ENCODE data around the gene GMEB2. TPM values are rescaled to one million over a fixed set of nuclear protein-coding genes. Genes with fewer than 3 reads are reported as not detected.

The GMEB2 gene
- total and polyA plus RNA-seq, 10 of the 15 experiments (the other 5 are each of a cell fraction or from before 2014, with no cell fraction given), result 0.08 to 15.1 (median 6.9) TPM

- TF ChIP-seq TBL1XR1 (IDR thresholded peaks at IDR 0.05; ENCODE audit: low read depth, low read length), result no peak
Measured at GRCh38 chr20:63657260-63657936, 30.5 kb upstream of the GMEB2 start (continued).

- no peak for FAIRE-seq
- CTCF ChIA-PET, result no interaction called here
- peaks cover 4 to 7% of the 10 kb centered on the region in 2 experiments; a peak in 3 of 4 replicates for H3K27me3 ChIP-seq (replicated peaks in 1 of 2; ENCODE audit: control insufficient read depth in 2 of 2, insufficient read depth in 2 of 2, low read length in 1 of 2)
- 53% methylated on average over 3 of the region's 3 CpGs for WGBS (ENCODE audit: insufficient coverage, insufficient replicate concordance, low lambda C conversion rate, missing lambda C conversion rate)
- DNase-seq (ENCODE audit: low read depth, low spot score), result no peak
- POLR2A ChIA-PET, result interaction anchor here (0.6 kb wide), 1 partner anchor 82 kb away, joined by 6 read pairs; no protein-coding TSS in a partner anchor
- no peaks in the 10 kb centered on the region for H3K9me3 ChIP-seq (replicated peaks; ENCODE audit: control insufficient read depth, insufficient read depth, low read length)
- no peak overlapping the region for H3K4me2 ChIP-seq (ENCODE audit: control insufficient read depth, insufficient read depth)
- intact Hi-C loops (cut with micrococcal nuclease; ENCODE audit: unreplicated experiment) (no loop called here), in situ Hi-C loops (cut with MboI) (no loop called here)
- H3K36me3 ChIP-seq (ENCODE audit: control insufficient read depth in 2 of 2, insufficient read depth in 2 of 2, low read length in 1 of 2), result peaks cover 0 to 2% of the 10 kb centered on the region in 2 experiments; a peak in 2 of 4 replicates
- no peak overlapping the region for H3K4me3 ChIP-seq
- BruUV-seq (replicated peaks), result no TSS peak
- peaks cover 8% of the 10 kb centered on the region for H3K4me1 ChIP-seq (ENCODE audit: control insufficient read depth, insufficient read depth, low read length)
- no peak overlapping the region for H3K9ac ChIP-seq (ENCODE audit: control insufficient read depth, insufficient read depth, low read length)
- SMC1A ChIA-PET (ENCODE audit: uncharacterized antibody, unreplicated experiment), result no interaction called here
- no peak overlapping the region for H2AFZ ChIP-seq (ENCODE audit: control insufficient read depth, low read depth, low read length)
- H4K20me1 ChIP-seq (ENCODE audit: control insufficient read depth, insufficient read depth), result no peaks in the 10 kb centered on the region
- RAD21 ChIA-PET (ENCODE audit: unreplicated experiment), result interaction anchor here (1.2 kb wide), 1 partner anchor 15 kb away, joined by 5 read pairs; no protein-coding TSS in a partner anchor
- no peak for ATAC-seq
- TF ChIP-seq NFXL1 (IDR thresholded peaks at IDR 0.05; ENCODE audit: borderline replicate concordance) (no peak), ZNF687 (IDR thresholded peaks at IDR 0.05) (no peak)
- H3K79me2 ChIP-seq (ENCODE audit: control insufficient read depth, insufficient read depth, low read length), result peaks cover 10% of the 10 kb centered on the region
- no peak overlapping the region for H3K27ac ChIP-seq (ENCODE audit: control insufficient read depth, insufficient read depth)
Measured at GRCh38 chr20:63656451-63656850, 29.6 kb upstream of the GMEB2 start.
